Adipocyte (in vitro differentiated cells): Measurements from ENCODE around the gene VWA2.

Experiments used
- DNase-seq: peaks from one replicate; pipeline ENCODE4 v3.0.0-alpha.2; 2015; ENCODE audit warnings: low read depth
- H3K27me3 ChIP-seq: replicated peaks from 2 replicates; pipeline ENCODE4 v1.7.0; 2013; ENCODE audit warnings: mild to moderate bottlenecking, low read length, moderate library complexity; ENCODE audit not compliant: control insufficient read depth, insufficient read depth
- H3K36me3 ChIP-seq: 2 replicates; pipeline ENCODE4 v1.7.0; 2013; ENCODE audit warnings: low read length, mild to moderate bottlenecking, moderate library complexity; ENCODE audit not compliant: control insufficient read depth, insufficient read depth, severe bottlenecking
- H3K4me1 ChIP-seq: 2 replicates; pipeline ENCODE4 v1.7.0; 2013; ENCODE audit warnings: mild to moderate bottlenecking, low read length, moderate library complexity; ENCODE audit not compliant: control insufficient read depth, insufficient read depth
- H3K4me3 ChIP-seq: 2 replicates; pipeline ENCODE4 v1.7.0; 2013; ENCODE audit warnings: mild to moderate bottlenecking, low read length, moderate library complexity
- H3K9ac ChIP-seq: 2 replicates; pipeline ENCODE4 v1.7.0; 2013; ENCODE audit warnings: mild to moderate bottlenecking, low read length, moderate library complexity
- H3K9me3 ChIP-seq: 2 replicates; pipeline ENCODE4 v1.7.0; 2013; ENCODE audit warnings: mild to moderate bottlenecking, low read length, moderate library complexity; ENCODE audit not compliant: control insufficient read depth

VWA2 gene

DNA sequence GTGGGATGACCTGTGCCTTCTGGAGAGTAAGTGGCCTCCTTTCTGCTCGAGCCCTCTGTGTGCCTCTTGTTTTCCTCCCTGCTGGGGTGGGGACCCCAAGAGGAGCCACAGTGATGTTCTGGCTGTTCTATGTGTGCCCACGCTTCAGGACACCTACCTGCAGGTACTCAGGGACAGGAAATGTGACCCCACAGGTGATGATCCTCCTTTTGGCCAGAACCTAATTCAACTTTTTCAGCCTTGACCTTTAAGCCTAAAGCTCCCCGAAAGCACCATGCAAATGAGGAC is 70.3 kb downstream of the VWA2 start:
- Histone ChIP-seq H3K4me3 (no peak overlapping the region), H3K36me3 (no peaks in the 10 kb centered on the region), H3K9me3 (peaks cover 8% of the 10 kb centered on the region), H3K4me1 (peaks cover 21% of the 10 kb centered on the region), H3K9ac (no peak overlapping the region), H3K27me3 (peaks cover 24% of the 10 kb centered on the region)
- DNase-seq = no peak

DNA sequence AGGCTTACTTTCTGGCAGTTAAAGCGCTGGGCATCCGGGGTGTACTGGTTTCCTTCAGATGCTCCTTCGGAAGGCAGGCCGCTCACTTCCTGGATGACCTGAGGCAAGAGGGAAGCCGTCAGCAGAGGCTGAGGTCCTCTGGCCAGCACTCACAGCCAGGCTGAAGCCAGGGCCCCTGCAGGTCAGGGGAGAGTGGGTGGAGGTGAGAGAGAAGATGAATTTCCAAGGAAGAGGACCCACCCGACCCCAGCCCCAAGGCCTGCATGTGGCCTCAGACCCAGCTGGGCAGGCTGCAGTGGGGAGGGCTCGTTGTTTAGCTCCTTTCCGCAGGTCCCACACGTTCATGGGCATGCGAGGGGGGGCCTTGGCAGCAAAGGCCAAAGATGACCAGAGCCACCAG is 71.3 kb downstream of the VWA2 start:
- Histone ChIP-seq H3K4me3 (no peak overlapping the region), H3K27me3 (peaks cover 25% of the 10 kb centered on the region), H3K9me3 (peaks cover 8% of the 10 kb centered on the region), H3K4me1 (peaks cover 17% of the 10 kb centered on the region), H3K36me3 (no peaks in the 10 kb centered on the region), H3K9ac (no peak overlapping the region)
- DNase-seq = no peak

DNA sequence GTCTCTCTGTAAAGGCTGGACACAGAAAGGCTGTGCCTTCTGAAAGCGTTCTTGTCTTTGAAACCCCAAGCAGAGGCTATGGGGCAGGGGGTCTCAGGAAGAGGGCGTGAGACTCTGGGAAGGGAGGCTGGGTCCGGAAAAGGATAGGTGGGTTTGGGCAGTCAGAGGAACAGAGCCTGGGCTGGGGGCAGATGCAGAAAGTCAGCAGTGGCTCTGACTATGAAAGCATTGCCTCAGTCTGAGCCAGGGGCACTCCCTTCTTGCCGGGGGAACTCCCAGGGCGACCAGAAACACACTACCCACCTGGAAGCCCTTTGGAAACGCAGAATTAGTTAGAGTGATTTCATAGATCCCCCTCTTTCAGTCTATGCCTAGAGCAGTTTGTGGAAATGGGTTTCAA is 72.0 kb downstream of the VWA2 start:
- no peak overlapping the region for H3K9ac ChIP-seq
- peaks cover 17% of the 10 kb centered on the region for H3K4me1 ChIP-seq
- DNase-seq = no peak

DNA sequence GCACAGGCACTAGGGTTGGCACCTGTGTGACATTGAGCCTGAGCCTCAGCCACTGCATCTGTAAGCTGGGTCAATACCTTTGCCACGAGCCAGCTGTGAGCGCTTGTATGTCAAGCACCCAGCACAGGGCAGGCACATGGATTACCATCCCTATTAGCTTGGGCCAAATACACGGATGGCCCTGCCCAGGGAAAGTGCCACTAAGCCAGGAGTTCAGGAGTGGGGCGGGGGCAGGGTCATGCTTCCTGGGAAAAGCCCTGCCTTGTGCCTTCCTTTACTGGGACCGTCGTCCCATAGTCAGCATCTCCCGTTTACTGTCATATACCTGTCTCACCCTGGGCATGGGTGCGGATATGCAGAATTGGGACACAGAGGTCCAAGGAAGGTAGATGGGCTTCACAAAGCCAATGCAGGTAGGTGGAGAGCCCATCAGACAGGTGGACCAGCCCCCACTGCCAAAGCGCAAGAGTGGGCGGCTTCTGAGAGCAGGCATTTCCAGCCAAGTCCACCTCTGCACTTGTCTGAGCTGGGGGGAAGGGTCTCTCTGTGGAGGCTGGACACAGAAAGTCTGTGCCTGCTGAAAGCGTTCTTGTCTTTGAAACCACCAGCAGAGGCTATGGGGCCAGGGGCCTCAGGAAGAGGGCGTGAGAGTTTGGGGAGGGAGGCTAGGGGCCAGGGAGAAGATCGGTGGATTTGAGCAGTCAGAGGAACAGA is 72.6 kb downstream of the VWA2 start:
- H3K9ac ChIP-seq = no peak overlapping the region
- no peaks in the 10 kb centered on the region for H3K36me3 ChIP-seq
- peaks cover 36% of the 10 kb centered on the region for H3K27me3 ChIP-seq
- H3K9me3 ChIP-seq = peaks cover 8% of the 10 kb centered on the region
- DNase-seq = no peak
- H3K4me3 ChIP-seq = no peak overlapping the region
- H3K4me1 ChIP-seq = peaks cover 13% of the 10 kb centered on the region

More for the DNA sequence above, 72.0 kb downstream of the VWA2 start:
- peaks cover 8% of the 10 kb centered on the region for H3K9me3 ChIP-seq
- H3K4me3 ChIP-seq = no peak overlapping the region
- H3K36me3 ChIP-seq = no peaks in the 10 kb centered on the region
- peaks cover 32% of the 10 kb centered on the region for H3K27me3 ChIP-seq

DNA sequence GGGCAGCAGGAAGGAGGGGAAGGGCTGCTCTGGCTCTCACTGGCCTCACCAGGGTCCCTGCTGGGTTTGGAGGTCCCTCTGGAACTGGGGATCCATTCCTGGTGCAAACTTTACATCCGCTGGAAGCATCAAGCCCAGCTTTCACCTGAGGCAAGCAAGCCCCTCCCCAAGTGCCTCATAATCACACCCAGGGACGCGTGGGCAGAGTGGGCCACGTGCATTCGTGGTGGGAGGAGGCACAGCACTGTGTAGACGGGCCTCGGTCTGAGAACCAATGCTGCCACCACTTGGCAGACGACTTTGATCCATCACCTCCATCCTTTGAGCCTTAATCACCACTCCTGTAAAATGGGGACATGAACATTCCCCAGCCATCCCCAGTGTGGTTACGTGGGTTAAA is 74.1 kb downstream of the VWA2 start:
- Histone ChIP-seq H3K27me3 (peaks cover 31% of the 10 kb centered on the region), H3K9me3 (peaks cover 8% of the 10 kb centered on the region), H3K4me1 (peaks cover 10% of the 10 kb centered on the region), H3K36me3 (no peaks in the 10 kb centered on the region), H3K9ac (no peak overlapping the region), H3K4me3 (no peak overlapping the region)
- no peak for DNase-seq

DNA sequence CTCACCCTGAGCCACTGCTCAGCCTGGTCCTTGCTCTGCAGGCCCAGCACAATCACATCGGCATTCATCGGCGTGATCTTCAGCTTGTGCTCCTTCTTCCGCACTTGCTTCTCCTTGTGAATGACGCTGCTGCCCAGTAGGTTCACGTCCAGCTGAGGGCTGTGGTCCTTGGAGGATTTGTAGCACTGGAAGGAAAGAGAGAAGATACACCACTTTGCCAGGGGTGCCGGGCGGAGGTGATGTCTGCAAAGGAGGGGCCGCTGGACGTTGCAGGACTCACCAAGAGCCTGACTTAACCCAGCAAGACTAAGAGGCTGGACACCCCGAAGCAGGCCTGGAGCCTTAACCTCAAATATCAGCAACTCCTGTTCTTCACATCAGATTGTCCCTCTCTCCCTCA is 74.8 kb downstream of the VWA2 start:
- Histone ChIP-seq H3K27me3 (peaks cover 31% of the 10 kb centered on the region), H3K9me3 (peaks cover 8% of the 10 kb centered on the region), H3K36me3 (no peaks in the 10 kb centered on the region), H3K4me1 (peaks cover 7% of the 10 kb centered on the region), H3K9ac (no peak overlapping the region), H3K4me3 (no peak overlapping the region)
- no peak for DNase-seq

DNA sequence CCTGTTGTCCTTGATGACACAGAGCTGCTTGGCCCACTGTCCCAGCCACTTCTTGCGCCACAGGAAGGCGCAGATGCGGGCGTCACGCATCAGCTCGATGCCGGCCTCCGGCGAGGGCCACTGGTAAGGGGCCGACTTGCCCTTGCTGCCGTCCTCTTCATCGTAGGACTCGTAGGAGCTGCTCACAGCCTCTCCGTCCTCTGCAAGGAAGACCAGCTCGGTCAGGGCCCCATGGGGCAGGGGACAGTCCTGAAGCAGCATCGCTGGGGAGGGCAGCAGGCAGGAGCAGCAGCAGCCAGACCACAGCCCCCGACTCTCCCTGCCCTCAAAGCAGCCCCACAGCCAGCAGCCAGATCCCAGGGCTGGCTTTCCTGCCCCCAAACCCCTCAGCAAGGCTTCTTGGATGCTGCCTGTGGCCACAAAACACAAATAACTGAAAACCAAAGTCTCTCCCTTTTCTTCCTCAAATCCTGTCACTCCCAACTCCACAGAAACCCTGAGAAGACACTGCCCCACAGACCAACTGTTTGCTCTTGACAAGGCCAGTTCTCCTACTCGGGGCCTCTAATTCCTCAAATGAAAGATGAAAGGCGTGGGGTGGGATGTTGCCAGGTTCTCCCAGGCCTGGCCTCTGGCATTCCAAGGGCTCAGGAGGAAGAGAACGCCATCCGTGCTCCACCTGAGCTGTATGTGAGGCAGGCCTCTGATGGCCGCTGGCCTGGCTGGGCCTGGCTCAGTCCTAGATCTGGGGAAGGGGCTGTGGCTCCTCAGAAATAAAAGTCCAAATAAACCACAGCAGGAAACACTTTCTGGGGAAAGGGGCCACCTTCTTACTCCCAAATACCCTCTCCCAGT is 76.7 kb downstream of the VWA2 start:
- Histone ChIP-seq H3K9ac (no peak overlapping the region), H3K4me1 (no peaks in the 10 kb centered on the region), H3K36me3 (no peaks in the 10 kb centered on the region), H3K27me3 (peaks cover 40% of the 10 kb centered on the region), H3K4me3 (no peak overlapping the region), H3K9me3 (peaks cover 8% of the 10 kb centered on the region)
- no peak for DNase-seq

DNA sequence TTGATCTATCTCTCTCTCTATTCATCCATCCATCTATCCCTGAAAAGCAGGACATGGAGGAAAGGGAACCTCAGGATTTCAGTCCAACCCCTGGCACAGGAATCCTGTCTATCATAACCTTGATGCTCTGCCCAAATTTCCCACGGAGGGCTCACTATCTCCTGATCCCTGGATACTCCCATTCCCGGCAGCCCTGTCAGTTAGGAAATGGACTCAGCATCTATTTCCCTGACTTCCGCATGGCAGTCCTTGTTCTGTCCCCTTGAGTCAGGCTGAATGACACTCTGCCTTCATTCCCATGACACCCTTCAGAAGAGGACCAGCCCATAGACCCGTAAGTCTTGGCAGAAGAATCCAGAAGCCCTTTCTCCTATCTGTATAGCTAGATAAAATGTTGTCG is 77.7 kb downstream of the VWA2 start:
- peaks cover 8% of the 10 kb centered on the region for H3K9me3 ChIP-seq
- H3K4me3 ChIP-seq = no peak overlapping the region
- no peaks in the 10 kb centered on the region for H3K36me3 ChIP-seq
- DNase-seq = no peak
- H3K4me1 ChIP-seq = no peaks in the 10 kb centered on the region
- H3K27me3 ChIP-seq = peaks cover 35% of the 10 kb centered on the region
- H3K9ac ChIP-seq = no peak overlapping the region

DNA sequence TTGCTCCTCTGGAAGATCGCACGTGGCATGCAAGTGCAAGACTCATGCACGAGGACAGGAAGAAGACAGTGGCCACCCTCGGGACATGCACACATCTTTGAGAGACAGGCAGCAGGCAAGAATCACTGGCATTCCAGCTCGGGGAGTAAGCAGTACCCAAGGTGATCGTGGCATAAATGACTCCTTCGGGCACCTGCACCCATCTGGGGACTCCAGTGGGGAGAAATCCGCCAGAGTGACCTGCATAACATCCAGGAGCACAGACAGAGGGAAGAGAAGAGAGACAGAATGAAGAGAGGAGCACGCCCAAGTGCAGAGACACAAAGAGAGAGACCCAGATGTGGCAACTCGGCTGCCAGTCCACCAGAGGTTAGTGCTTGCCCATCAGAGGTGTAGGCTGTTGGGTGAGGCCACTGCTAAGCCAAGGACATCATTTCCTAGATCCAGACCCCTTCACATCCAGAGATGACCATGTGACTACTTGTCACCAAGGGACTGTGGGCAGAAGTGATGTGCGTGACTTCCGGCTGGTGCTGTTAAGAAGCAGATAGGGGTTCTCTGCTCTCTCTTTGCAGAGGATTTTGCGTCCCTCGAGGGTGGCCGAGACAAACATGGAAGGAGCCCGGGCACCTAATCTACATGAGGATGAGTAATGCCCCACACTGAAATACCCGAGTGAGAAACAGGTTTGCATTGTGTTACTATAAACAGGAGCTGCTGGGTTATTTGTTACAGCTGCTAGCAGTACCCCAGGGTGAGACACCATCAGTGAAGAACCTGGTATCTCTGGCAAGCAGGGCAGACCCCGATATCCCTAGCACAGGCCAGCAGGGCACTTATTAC is 80.6 kb downstream of the VWA2 start:
- Histone ChIP-seq H3K9ac (no peak overlapping the region), H3K27me3 (peaks cover 26% of the 10 kb centered on the region), H3K4me1 (no peaks in the 10 kb centered on the region), H3K4me3 (no peak overlapping the region), H3K36me3 (no peaks in the 10 kb centered on the region), H3K9me3 (no peaks in the 10 kb centered on the region)
- no peak for DNase-seq

DNA sequence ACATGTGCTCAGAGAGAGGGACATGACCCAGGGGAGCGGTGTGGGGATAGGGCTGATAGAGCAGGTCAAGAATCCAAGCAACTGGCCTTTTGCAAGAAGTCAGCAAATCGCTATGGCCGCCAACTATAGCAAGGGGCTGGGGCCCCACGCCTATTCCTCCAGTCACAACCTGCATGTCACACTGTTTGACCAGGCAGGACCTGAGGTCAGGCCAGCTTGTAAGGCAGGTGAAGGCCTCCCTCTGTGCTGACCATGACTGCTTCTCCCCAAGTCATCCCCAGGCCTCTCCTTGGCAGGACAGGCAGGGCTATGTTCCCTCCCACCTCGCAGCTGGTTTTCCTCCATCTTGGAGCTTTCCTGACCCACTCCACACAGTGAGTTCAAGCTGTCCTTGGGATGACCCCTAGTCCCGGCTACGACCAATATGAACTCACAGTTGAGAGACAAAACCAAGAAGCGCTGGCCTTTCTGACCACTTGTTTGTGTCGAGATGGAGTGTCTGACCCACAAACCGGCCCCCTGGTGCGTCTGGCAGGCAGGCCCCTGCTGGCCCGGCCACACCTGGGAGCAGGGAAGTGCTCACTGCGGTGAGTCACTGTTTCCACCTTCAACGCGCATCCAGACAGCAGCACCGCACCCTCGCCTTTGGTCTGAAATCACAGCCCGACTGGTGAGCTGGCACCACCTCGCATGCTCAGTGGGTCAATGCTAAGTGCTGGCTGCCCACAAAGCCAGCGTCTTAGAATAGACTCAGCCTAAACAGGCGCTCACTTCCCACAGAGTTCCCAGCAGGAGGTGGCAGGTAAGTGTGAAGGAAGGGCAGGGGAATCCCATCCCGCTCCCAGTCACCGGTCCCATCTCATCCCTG is 81.4 kb downstream of the VWA2 start:
- H3K9me3 ChIP-seq = no peaks in the 10 kb centered on the region
- no peak overlapping the region for H3K4me3 ChIP-seq
- no peaks in the 10 kb centered on the region for H3K36me3 ChIP-seq
- H3K4me1 ChIP-seq = no peaks in the 10 kb centered on the region
- no peak for DNase-seq
- peaks cover 27% of the 10 kb centered on the region for H3K27me3 ChIP-seq
- H3K9ac ChIP-seq = no peak overlapping the region
